ELR (cell line): ENCODE measurements around the gene KRTAP10-3.

Experiments used
- DNase-seq: peaks from one replicate; pipeline ENCODE4 v3.0.0-alpha.2; 2015; ENCODE audit warnings: low read depth

The KRTAP10-3 gene

DNA sequence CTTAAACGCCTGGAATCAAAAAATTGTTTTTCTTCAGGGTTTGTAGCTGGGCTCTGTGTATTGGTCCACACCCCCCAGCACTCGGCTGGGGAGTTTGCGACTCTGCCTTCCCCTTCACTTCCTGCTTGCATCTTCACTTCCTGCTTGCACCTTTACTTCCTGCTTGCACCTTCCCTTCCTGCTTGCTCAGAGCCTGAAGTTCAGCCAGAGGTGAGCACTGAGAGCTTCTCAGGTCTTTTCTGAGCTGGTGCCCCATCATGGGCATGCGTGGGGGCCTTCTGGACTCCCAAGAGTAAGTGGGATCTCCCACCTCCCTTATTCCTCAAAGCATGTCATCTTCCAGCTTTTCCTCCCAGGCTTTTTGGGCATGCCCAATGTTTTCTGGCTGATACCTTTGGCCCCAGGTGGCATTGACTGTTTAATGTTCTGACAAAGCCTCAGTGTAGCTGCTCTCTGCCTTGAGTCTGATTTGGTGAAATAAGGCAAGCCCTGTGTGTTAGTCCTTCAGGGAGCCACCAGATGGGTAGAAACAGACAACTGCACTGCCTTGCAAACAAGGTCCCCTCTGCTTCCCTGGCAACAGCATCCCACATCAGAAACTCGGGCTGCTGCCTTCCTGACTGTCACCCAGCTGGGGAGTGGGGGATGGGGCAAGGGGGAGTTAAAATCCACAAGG is 10.8 kb downstream of the KRTAP10-3 start:
- no peak for DNase-seq

DNA sequence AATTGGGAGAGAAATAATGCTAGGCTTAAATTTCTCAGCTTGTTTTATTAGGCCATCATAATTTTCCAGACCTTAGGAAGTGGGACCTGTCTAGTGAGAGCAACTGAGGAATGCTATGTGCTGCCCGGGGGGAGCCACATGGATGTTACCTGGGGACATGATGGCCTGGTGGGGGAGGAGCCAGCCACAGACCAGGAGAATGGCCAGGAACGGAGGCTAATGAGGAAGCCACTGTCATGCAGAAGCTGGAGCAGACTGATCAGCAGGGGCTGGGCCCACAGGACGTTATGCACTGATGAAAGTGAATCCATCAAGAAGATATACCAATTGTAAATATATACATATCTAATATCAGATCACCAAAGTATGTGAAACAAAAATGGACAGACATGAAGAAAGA is 14.0 kb downstream of the KRTAP10-3 start:
- no peak for DNase-seq

DNA sequence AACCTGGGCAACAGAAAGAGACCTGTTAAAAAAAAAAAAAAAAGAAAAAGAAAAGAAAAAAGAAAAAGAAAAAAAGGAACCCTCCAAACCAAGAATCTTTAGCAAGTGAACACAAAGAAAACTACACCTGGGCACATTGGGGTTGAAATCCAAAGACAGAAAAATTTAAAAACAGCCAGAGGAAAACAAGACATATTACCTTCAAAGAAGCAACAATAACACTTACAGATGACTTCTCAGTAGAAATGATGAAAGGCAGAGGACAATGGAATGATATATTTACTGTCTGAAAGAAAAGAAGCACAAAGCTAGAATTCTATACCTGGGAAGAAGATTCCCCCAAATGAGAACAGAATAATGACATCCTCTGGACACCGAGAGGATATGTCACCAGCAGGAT is 15.9 kb downstream of the KRTAP10-3 start:
- DNase-seq = no peak

DNA sequence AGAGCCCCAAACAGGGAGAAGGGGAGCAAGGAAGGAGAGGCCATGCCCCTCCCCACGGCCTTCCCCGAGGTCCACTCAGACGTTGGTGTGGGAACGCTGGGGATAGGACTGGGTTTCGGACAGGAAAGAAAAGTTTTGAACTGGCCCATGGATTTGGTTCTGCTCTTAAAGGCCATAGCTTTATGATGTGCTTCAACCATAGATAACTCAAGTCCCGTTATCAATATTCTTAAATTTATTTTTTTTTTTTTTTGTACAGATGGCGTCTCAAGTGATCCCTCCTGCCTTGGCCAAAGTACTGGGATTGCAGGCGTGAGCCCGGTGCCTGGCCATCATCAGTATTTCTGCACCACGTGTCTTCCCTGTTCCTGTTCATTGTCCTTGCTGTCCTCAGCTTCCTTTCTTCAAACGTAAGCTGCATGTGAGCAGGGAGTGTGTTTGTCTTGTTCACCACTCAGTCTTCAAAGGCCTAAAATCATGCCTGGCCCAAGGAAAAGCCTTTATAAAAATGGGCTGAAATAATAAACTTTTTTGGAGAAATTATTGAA is 17.8 kb downstream of the KRTAP10-3 start:
- no peak for DNase-seq

DNA sequence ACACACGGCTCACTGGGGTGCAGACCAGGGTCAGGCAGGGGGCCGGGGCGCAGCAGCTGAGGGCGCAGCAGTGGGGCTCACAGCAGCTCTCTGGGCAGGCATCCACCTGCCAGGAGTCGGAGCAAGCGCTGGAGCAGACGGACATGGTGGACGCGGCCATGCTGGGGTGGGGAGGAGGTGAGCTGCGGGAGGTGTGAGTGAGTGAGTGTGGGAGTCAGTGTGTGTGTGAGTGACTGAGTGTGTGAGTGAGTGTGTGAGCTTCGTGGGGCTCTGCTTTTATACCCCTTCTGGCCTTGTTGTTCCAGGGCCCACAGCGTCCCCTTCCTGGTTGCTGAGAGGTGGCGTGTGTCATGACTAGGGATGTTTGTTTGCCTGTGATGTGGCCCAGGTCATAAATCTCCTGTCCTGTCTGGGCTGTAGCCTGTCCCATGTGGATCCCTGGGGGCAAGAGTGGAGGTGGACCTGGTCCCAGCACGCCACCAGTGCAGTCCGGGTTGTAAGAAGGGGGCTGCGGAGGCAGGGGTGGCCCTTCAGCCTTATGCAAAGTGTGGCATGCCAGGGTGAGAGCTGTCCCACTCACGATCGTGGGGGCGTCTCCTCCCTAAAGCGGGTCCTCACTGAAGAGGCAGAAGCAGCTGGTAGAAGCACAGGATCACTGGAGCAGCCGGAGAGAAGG is 18.5 kb downstream of the KRTAP10-3 start, which contains the start of gene KRTAP10-1:
KRTAP10-1 (minus strand) TSS at position 205 of the 676 bp plus-strand sequence; CDS start at position 160, 45 bp downstream.
- DNase-seq = no peak

DNA sequence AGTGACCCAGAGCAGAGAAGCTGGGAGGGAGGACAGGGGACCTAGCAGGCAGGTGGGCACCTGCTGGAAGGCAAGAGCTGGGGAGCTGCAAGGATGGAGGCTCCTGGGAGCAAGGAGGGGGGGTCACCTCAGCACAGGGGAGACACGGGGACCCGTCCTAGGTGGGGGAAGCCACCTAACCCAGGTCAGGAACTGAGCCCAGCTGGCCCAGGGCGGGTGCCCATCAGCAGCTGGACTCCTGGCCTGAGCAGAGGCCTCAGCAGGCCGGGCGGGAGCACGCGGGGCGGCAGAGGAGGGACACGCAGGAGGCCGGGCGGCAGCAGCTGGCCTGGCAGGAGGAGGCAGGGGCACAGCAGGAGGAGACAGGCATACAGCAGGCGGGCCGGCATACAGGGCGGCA is 19.5 kb downstream of the KRTAP10-3 start:
- DNase-seq = no peak

DNA sequence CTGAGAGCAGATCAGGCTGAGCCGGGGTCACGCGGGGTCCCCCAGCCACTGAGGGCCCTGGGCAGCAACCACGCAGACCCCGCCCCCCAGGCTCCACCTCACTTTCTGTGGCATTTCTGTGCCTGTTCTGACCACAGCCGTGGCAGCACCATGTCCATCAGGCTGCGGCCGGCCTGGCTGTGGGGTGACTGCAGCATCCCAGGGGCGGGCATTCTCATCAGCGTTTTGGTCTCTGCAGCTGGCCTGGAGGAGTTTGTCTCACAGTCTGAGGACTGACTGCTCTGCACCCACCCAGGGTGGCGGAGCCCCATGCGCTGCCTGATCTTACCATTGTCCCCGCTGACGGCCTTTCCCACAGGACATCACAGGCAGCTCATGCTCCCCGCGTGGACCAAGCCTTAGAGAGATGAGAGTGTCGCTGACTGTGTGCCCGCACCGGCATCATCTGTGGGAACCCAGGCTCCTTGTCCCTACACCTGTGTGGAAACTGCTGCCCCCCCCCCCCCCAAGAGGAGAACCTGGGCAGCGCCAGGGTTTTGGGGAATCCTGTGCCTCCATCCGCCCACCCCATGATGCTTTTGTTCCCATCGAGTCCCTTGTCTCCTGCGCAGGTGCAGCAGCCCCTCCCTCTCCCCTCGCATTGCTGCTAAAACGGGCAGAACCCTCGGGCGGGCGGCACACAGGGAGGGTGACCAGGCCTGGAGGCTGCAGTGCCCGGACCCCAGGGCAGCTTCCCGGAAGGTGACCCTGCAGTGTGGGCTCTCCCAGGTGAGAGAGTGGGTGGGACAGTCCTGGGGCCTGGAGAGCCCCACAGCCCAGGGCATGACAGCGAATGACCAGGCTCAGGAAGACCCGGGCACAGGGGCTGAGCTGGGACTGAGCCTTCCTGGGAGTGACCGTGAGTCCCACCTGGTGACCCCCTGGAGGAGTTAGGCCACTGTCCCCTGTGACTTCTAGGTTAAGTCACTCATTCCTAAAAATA is 20.4 kb downstream of the KRTAP10-3 start:
- no peak for DNase-seq

DNA sequence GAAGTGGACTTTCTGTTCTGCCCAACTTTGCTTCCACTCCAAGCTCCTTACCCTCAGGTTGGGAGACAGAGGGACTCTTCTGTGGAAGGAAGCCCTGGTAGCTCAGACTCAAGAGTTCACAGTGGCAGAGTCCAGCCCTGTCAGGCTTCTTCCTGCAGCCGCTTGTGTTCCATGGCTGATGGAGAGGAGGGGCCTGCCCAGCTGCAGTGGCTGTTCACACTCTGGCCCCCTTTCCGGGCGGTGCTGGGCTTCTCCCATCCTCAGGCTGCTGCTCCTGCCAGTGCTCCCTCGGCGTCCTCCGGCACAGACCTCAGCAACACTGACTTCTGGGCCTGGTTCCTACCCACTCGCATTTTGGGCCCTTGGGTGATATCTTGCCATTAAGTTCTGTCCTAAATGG is 22.6 kb downstream of the KRTAP10-3 start:
- no peak for DNase-seq

DNA sequence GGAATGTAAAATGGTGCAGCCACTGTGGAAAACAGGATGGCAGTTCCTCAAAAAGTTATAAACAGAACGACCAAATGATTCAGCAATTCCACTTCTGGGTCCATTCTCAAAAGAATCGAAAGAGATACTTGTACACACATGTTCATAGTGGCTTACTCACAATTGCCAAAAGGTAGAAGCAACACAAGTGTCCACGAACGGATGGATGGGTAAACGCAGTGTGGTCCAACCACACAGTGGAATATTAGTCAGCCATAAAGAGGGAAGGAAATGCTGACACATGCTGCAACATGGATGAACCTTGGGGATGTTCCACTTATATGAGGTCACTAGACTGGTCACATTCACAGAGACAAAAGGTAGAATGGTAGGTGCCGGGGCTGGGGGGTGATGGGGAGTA is 23.9 kb downstream of the KRTAP10-3 start:
- no peak for DNase-seq

DNA sequence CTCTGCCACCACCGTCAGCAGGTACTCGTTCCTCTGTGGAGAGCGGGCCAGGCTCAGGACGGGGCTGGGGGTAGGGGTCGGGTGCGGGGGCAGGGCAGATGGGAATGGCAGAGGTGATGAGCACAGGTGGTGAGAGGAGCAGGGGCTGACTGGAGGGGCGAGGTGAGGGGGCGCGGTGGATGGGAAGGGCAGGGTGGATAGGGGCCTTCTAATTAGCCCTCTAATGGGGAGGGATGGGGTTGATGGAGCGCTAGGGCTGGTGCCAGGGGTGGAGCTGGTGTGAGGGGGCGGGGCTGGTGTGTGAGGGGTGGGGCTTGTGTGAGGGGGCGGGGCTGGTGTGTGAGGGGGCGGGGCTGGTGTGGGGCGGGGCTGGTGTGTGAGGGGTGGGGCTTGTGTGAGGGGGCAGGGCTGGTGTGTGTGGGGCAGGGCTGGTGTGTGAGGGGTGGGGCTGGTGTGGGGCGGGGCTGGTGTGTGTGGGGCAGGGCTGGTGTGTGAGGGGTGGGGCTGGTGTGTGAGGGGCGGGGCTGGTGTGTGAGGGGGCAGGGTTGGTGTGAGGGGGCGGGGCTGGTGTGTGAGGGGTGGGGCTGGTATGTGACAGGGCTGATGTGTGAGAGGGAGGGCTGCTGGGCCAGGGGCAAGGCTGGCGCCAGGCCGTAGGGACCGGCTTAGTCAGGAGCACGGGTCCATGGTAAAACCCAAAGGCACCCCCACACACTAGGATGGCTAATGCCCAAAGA is 24.5 kb downstream of the KRTAP10-3 start:
- no peak for DNase-seq

DNA sequence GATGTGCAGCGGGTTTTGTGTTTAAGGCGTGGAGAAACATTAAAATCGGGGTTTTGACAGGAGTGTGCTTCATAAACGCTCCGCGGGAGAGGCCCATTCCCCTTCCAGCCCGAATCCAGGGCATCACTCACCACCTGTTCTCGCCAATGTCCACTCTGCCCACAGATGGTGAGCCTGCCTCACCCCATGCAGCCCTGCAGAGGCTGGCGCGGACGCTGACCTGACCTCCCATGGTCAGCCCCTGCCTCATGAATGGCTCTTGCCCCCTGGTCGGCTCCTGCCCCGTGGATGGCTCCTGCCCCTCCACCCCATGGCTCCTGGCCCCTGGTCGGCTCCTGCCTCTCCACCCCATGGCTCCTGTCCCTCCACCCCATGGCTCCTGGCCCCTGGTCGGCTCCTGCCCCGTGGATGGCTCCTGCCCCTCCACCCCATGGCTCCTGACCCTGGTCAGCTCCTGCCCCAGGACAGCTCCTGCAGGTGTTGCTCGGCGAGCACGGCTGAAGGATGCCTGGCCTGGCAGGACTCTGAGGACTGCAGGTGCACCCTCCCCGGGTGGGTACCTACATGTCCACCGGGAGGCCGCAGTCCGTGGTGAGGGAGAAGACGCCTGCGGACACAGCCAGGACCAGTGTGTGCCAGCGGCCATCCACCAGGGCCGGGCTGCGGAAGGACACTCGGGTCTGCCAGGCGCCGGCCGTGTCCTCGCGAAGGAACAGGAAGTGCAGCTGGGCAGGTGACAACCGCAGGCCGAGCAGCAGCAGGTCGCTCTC is 25.3 kb downstream of the KRTAP10-3 start:
- no peak for DNase-seq

DNA sequence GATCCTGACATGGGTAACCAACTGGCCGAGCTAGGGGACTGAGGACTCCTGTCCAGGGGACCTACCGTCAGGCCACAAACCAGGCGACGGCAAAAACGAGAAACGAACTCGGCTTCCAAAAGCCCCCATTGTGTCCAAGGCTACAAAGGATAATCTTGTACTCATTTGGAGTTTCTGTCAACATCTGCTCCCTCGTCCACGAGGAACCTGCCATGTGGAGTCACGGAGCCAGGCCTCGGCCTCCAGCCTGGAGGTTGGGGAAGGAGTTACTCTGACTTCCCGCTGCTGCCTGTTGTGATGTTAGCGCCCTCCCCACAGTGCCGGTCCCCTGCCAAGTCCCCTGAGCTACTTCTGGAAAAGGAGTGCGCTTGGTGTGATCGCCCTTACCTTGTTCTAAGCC is 25.9 kb downstream of the KRTAP10-3 start:
- no peak for DNase-seq

DNA sequence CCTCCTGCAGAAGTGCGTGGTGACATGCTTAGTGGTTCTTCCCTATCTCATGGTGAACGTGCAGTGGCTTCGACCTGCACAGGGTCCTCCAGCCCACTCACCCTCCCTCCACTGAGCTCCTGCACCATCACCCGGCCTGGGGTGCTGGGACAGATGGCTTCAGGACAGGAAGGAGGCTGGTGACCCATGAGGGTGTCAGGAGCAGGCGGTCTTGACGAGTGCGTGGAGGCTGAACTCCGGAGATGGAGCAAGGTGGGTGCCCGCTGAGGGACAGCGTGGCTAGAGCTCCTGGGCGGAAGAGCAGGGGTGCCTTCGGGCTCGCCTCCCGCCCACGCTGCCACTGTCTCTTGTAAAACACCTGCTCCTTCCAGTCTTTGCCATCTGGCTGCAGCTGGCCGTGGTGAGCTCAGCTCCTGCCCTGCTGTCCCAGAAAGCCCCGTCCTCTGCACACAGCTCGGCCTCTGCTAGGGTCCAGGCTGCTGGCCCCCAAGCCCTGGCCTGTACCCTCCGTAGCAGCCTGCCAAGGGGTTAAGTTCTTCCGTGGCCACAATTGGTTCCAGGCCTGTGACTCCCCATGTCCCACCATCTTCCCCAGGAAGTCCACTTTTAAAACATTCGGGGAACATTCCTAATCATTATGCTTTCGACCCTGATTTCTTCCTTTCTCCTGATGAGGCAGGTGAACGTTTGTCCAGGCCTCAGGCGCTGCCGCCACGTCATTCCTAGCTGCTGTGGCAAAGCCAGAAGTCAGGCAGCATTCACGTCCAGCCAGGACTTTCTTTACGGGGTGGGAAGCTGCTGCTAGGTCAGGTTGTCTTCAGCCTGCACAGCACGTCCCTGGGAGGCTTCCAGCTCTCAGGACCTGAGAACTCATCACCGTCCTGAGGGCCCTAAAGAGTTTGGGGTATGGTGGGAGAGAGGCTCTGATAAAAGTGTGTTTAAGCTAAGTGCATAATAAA is 26.7 kb downstream of the KRTAP10-3 start:
- no peak for DNase-seq

DNA sequence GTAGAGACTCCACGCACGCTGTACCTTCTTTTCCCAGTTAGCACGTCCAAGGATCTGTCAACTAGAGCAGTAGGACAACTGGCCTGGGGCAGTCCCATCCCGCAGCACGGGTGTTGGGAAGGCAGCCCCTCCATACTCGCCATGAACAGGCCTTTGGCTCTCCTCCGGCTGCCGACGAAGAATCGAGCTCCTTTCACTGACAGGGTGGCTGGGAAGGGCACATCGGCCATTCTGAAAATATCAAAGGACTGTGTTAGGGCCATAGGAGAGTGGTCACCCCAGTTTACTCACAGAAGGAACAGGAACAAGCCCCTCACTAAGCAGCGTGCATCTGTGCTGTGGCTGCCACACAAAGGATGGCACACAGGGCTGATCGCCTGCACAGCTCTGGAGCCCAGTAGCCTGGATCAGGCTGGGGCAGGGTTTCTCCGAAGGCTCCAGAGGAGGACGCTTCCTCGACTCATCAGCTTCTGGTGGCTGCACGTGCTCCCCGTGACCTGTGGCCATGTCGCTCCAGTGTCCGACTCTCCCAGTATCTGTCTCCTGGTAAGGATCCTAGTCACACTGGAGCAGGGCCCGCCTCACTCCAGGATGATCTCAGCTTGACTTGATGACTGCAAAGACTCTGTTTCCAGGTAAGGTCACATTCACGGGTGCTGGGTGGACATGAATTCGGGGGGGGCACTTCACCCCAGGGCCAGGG is 27.5 kb downstream of the KRTAP10-3 start:
- DNase-seq = no peak

DNA sequence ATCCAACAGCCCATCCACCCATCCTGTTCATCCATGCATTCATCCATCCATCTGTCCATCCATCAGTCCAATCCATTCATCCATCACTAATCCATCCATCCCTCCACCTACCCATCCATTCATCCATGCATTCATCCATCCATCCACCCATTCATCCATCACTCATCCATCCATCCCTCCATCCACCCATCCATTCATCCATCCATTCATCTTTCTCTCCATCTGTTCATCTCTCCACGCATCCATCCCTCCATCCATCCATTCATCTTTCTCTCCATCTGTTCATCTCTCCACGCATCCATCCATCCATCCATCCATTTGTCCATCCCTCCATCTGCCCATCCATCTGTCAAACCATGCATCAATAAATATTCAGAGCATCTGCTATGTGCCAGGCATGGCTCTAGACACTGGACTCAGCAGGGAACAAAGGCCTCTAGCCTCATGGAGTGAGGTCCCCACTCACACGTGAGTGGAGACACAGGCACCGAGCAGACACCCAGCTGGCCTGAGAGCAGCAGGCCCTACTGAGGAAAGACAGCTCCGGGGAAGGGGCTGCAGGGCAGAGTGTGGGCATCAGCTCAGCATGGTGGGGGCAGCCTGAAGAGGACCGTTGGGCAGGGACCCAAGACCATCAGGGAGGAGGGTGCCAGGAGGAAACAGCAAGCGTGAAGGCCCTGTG is 28.2 kb downstream of the KRTAP10-3 start:
- DNase-seq = no peak

DNA sequence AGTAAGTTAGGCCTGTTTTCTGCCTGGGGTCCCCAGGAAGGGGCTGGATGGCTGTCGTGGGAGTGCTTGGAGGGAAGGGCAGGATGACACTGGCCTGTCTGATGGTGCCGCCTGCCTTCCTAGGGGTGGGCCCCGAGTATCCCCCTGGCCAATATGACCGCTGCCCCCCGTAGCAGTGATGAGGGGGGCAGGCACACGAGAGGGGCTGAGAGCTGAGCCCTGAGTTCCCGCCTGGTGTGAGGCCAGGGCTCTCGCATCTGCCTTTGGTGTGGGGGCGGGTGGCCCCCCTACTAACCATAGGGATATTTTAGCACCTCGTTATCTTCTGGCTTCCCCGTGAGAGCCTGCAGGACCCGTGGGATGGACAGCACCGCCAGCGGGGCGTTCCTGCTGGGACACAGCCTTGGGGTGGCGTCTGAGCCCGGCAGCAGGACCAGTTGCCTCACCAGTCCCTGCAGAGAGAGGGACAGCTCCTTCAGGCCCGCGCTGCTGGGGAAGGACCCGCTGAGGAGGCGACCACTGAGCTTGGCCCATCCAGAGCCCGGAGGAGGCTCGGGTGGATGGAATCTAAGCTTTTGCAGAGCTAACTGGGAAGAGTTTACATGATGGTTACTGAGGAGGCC is 29.0 kb downstream of the KRTAP10-3 start:
- DNase-seq = no peak

DNA sequence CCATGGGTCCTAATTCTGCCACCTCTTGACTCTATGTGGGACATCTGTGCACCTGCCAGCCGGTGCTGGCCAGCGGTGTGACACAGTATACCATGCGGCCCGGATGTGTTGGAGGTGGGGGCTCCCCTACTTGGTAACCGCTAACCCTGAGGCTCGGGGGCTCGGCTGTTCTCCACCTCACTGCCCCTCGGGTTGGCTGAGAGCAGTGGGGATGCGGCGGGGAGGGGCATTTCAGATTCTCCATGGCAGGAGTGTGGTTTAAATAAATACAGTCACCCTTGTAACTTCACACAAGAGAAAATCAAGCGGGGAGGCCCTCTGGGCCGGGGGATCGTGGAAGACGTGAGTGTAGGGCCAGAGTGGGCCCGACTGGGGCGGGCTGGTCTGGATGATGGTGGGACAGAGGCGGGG is 29.6 kb downstream of the KRTAP10-3 start:
- no peak for DNase-seq

DNA sequence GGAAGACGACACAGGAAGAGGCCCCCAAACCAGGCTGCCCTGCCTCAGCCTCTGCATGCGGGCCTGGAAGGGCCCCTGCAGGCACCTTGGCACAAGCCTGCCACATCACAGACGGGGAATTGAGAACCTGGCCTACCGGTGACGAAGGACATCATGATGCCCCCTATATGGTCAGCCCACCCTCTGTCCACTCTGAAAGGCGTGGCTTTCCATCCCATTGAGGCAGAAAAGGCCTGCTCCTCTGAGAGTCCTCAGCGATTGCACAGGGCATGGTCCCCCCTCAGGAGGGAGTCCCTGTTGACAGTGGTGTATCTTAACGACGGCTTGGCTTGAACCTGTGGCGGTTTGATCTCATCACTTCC is 30.0 kb downstream of the KRTAP10-3 start:
- DNase-seq = no peak
